OCI-LY7 (cell line): ENCODE results near the gene SLC38A9. TPM values are rescaled to one million over a fixed set of nuclear protein-coding genes. Genes with fewer than 3 reads are reported as not detected.

ENCODE experiments used
- BruUV-seq: library from RNA; stranded (reverse); fragments of 400-500 nt; replicated peaks from 2 replicates; lab custom pipeline; 2021; lab: Mats Ljungman, UMichigan
- CTCF ChIA-PET: fragments of 300-600 bp; sonication (Branson Sonifier 250); formaldehyde crosslinking; loops from one replicate; lab custom pipeline; 2022; ENCODE audit warnings: antibody characterized with exemption; ENCODE audit not compliant: unreplicated experiment; lab: Charles Lee
- POLR2A ChIA-PET: fragments of 300-600 bp; sonication (Branson Sonifier 250); formaldehyde crosslinking; loops from one replicate; lab custom pipeline; 2022; ENCODE audit warnings: antibody characterized with exemption; lab: Charles Lee
- DNase-seq: peaks from one replicate; pipeline ENCODE4 v3.0.0-alpha.2; 2015; ENCODE audit warnings: low spot score
- H2AFZ ChIP-seq: fragments of 200-600 bp; sonication (generic), shearing (Covaris generic); 2 replicates; pipeline ENCODE4 v1.6.1; 2014; ENCODE audit warnings: mild to moderate bottlenecking, antibody characterized with exemption, low read length, moderate library complexity
- H3K27ac ChIP-seq: fragments of 200-600 bp; sonication (generic); 2 replicates; pipeline ENCODE4 v1.5.1; 2014; ENCODE audit warnings: mixed run types, low read depth, mild to moderate bottlenecking, moderate library complexity, low read length, inconsistent platforms; ENCODE audit not compliant: poor library complexity, severe bottlenecking
- H3K36me3 ChIP-seq: fragments of 200-600 bp; sonication (generic); 2 replicates; pipeline ENCODE4 v1.6.1; 2014; ENCODE audit warnings: mild to moderate bottlenecking, antibody characterized with exemption, low read length, moderate library complexity, mixed read lengths; ENCODE audit not compliant: insufficient read depth
- H3K4me1 ChIP-seq: fragments of 200-600 bp; sonication (generic); 2 replicates; pipeline ENCODE4 v1.5.1; 2014; ENCODE audit warnings: mild to moderate bottlenecking, low read length; ENCODE audit not compliant: insufficient read depth, poor library complexity, severe bottlenecking
- H3K4me2 ChIP-seq: fragments of 200-600 bp; sonication (generic); 2 replicates; pipeline ENCODE4 v1.6.1; 2014; ENCODE audit warnings: mild to moderate bottlenecking, low read length
- H3K4me3 ChIP-seq: fragments of 200-600 bp; sonication (generic); 2 replicates; pipeline ENCODE4 v1.5.1; 2014; ENCODE audit warnings: mild to moderate bottlenecking, low read depth, low read length; ENCODE audit not compliant: poor library complexity, severe bottlenecking
- H3K79me2 ChIP-seq: fragments of 200-600 bp; sonication (generic); 2 replicates; pipeline ENCODE4 v1.6.1; 2016; ENCODE audit warnings: low read depth, mild to moderate bottlenecking, low read length, moderate library complexity, mixed read lengths; ENCODE audit not compliant: insufficient read depth
- H3K9me2 ChIP-seq: fragments of 200-600 bp; sonication (generic); 2 replicates; pipeline ENCODE4 v1.6.1; 2016; ENCODE audit warnings: mild to moderate bottlenecking, low read length, mixed read lengths; ENCODE audit not compliant: insufficient read depth
- H3K9me3 ChIP-seq: fragments of 200-600 bp; sonication (generic); 2 replicates; pipeline ENCODE4 v1.6.1; 2014; ENCODE audit warnings: mild to moderate bottlenecking, mixed run types, low read length, mixed read lengths
- H4K20me1 ChIP-seq: fragments of 200-600 bp; sonication (generic); 2 replicates; pipeline ENCODE4 v1.6.1; 2014; ENCODE audit warnings: mild to moderate bottlenecking, antibody characterized with exemption, low read length, moderate library complexity, mixed read lengths; ENCODE audit not compliant: insufficient read depth
- EZH2phosphoT487 ChIP-seq: fragments of 200-600 bp; sonication (generic); IDR thresholded peaks from 2 replicates; pipeline ENCODE4 v1.6.1; 2018; ENCODE audit warnings: low read depth, borderline replicate concordance, mild to moderate bottlenecking, mixed run types, antibody characterized with exemption, low read length, moderate library complexity, mixed read lengths
- intact Hi-C: fragments of 100-400 bp; cut with micrococcal nuclease; formaldehyde crosslinking; loops from one replicate; pipeline ENCODE4 v1.10.0; 2022; ENCODE audit not compliant: unreplicated experiment
- total RNA-seq, 2 experiments: library from RNA; depleted of rRNA in 1 of 2; stranded (reverse); fragments of >200 nt in 1 of 2; shearing (Covaris generic) in 1 of 2; gene quantifications; 2 replicates each; pipeline ENCODE4 v1.2.3, GENCODE V29; 2014 to 2022
- TF ChIP-seq, protein P1 (sequence below): fragments of 200-600 bp; sonication (generic); conservative IDR thresholded peaks from 2 replicates; pipeline ENCODE4 v1.5.1; 2014; ENCODE audit warnings: mild to moderate bottlenecking, antibody characterized with exemption, low read length, moderate library complexity, mixed read lengths

The SLC38A9 gene
- total RNA-seq, 2 experiments from 2014 or later: 20.1 to 27.7 TPM

DNA sequence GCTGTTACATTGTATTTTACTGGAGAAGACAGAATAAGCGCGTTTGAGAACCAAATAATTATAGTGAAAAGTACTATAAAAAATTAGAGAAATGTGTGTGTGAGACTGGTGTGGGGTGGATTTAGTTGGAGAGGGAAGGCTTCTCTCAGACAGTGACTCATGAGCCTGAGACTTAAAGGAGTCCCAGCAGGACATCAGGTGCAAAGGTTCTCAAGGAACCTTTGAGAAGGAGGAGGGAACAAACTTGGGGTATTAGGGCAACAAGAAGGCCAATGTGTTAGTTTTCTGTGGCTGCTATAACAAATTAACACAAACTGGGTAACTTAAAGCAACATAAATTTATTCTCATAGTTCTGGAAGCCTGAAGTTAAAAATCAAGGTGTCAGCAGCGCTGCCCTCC lies 30.7 kb upstream of the SLC38A9 start:
- DNase-seq: no peak
- CTCF ChIA-PET: no interaction called here
- TF ChIP-seq, protein P1, sequence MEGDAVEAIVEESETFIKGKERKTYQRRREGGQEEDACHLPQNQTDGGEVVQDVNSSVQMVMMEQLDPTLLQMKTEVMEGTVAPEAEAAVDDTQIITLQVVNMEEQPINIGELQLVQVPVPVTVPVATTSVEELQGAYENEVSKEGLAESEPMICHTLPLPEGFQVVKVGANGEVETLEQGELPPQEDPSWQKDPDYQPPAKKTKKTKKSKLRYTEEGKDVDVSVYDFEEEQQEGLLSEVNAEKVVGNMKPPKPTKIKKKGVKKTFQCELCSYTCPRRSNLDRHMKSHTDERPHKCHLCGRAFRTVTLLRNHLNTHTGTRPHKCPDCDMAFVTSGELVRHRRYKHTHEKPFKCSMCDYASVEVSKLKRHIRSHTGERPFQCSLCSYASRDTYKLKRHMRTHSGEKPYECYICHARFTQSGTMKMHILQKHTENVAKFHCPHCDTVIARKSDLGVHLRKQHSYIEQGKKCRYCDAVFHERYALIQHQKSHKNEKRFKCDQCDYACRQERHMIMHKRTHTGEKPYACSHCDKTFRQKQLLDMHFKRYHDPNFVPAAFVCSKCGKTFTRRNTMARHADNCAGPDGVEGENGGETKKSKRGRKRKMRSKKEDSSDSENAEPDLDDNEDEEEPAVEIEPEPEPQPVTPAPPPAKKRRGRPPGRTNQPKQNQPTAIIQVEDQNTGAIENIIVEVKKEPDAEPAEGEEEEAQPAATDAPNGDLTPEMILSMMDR: no peak
- TF ChIP-seq EZH2phosphoT487: no peak
- no peak overlapping the region for H2AFZ ChIP-seq
- H3K4me1 ChIP-seq: no peaks in the 10 kb centered on the region
- H3K27ac ChIP-seq: no peak overlapping the region
- H3K79me2 ChIP-seq: no peaks in the 10 kb centered on the region
- H3K4me2 ChIP-seq: no peak overlapping the region
- intact Hi-C loops: no loop called here
- POLR2A ChIA-PET: no interaction called here
- BruUV-seq: no TSS peak
- no peaks in the 10 kb centered on the region for H3K36me3 ChIP-seq
- no peaks in the 10 kb centered on the region for H3K9me2 ChIP-seq
- no peak overlapping the region for H3K4me3 ChIP-seq
- H4K20me1 ChIP-seq: no peaks in the 10 kb centered on the region
- no peaks in the 10 kb centered on the region for H3K9me3 ChIP-seq

DNA sequence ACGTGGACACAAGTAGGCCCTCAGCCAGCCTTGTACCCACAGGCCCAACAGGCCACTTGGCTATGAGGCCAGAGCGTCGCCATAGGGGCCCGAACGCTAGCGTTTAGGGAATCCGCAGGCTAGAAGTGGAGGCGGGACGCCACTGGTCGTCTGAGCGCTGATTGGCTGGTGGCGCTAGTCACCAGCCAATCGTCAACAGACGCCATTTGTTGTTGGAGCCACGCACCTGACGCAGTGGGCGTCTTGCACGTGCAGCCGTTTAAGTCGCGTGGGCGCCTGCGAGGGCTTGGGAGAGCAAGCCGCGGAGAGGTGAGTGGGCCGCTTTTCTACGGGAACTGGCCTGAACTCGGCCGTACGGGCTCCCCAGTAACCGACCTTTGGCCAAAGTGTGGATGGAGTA lies 25.7 kb upstream of the SLC38A9 start, which contains the start of gene DDX4:
Gene DDX4 (plus strand): TSS at position 269 of the 400 bp plus-strand sequence. CDS start 903 bp downstream, outside the sequence.
- Histone ChIP-seq H3K9me3 (no peaks in the 10 kb centered on the region), H3K4me1 (no peaks in the 10 kb centered on the region), H4K20me1 (no peaks in the 10 kb centered on the region), H3K27ac (no peak within 1 kb of the TSS), H3K4me2 (no peak within 1 kb of the TSS), H3K4me3 (no peak within 1 kb of the TSS), H3K36me3 (no peaks in the 10 kb centered on the region), H3K9me2 (no peaks in the 10 kb centered on the region), H2AFZ (no peak within 1 kb of the TSS), H3K79me2 (no peaks in the 10 kb centered on the region)
- ChIA-PET POLR2A (no interaction called here), CTCF (no interaction called here)
- DNase-seq: no peak
- intact Hi-C loops: no loop called here
- no peak for TF ChIP-seq EZH2phosphoT487
- TF ChIP-seq, protein P1: no peak
- no TSS peak for BruUV-seq

DNA sequence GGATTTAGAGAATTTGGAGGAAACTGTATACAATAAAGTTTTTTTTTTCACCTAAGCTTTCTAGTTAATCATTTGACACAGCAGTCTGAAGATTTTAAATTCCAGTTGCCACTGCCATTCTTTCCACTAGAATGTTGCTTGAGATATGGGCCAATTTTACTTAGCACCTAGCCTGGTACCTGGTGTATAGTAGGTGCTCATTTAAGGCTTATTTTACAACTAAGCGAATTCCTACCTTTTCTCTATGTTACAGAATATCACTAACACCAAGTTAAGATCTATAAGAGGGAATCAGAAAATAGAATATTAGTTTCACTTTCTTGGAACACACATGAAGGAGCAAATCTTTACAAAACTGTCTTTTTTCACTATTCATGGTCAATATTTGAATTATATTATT lies 22.5 kb upstream of the SLC38A9 start:
- no peaks in the 10 kb centered on the region for H3K36me3 ChIP-seq
- intact Hi-C loops: no loop called here
- no peak overlapping the region for H2AFZ ChIP-seq
- no peaks in the 10 kb centered on the region for H3K9me2 ChIP-seq
- TF ChIP-seq, protein P1: no peak
- no peak for TF ChIP-seq EZH2phosphoT487
- H3K4me1 ChIP-seq: no peaks in the 10 kb centered on the region
- H3K9me3 ChIP-seq: no peaks in the 10 kb centered on the region
- POLR2A ChIA-PET: no interaction called here
- H3K4me2 ChIP-seq: no peak overlapping the region
- no peak overlapping the region for H3K4me3 ChIP-seq
- no TSS peak for BruUV-seq
- DNase-seq: no peak
- CTCF ChIA-PET: no interaction called here
- H4K20me1 ChIP-seq: no peaks in the 10 kb centered on the region
- no peaks in the 10 kb centered on the region for H3K79me2 ChIP-seq
- H3K27ac ChIP-seq: no peak overlapping the region
